Esophagus muscularis mucosa (tissue), 3 donors: Measurements from ENCODE around the gene SLC9C2.

Experiments
- POLR2A ChIP-seq: fragments of 450-650 bp; IDR thresholded peaks from one replicate; pipeline ENCODE4 v1.6.1; 2017; ENCODE audit warnings: antibody characterized with exemption, moderate library complexity, mild to moderate bottlenecking, low read depth
- POLR2AphosphoS5 ChIP-seq, 2 donors: sonication (generic); formaldehyde crosslinking; IDR thresholded peaks; one replicate each; pipeline ENCODE4 v1.6.1; 2017; ENCODE audit warnings: antibody characterized with exemption in 2 of 2
- TF ChIP-seq, protein P1 (sequence below), 3 experiments: fragments of 200-600 bp in 2 of 3; fragments of 450-650 bp in 1 of 3; sonication (generic) in 2 of 3; IDR thresholded peaks; one replicate each; pipeline ENCODE4 v1.5.1; 2017 to 2019; ENCODE audit warnings: antibody characterized with exemption in 3 of 3, mild to moderate bottlenecking in 2 of 3, moderate library complexity in 1 of 3

DNA sequence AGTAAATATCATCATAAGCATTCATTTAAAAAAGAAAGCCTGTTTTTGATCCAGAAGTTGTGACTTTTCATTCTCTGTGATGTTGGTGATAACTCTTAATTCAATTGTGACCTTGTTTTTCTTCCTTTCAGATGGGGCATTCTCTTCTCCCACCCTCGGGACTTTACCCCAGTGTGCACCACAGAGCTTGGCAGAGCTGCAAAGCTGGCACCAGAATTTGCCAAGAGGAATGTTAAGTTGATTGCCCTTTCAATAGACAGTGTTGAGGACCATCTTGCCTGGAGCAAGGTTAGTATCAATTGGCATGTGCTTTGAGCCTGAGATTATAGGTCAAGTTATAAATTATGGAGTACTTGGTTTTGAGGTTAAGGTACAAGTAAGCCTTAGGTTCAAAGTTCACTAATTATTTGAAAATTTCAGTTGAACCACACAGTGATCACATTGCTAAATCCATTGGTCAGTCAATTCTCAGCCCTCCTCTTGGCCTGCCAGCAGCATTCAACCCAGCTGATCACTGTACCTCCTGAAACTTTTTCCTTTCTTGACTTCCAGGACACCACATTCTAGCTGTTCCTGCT is 121.6 kb downstream of the SLC9C2 start:
- TF ChIP-seq POLR2AphosphoS5 (IDR thresholded peaks at IDR 0.05): no peak
- TF ChIP-seq, protein P1, sequence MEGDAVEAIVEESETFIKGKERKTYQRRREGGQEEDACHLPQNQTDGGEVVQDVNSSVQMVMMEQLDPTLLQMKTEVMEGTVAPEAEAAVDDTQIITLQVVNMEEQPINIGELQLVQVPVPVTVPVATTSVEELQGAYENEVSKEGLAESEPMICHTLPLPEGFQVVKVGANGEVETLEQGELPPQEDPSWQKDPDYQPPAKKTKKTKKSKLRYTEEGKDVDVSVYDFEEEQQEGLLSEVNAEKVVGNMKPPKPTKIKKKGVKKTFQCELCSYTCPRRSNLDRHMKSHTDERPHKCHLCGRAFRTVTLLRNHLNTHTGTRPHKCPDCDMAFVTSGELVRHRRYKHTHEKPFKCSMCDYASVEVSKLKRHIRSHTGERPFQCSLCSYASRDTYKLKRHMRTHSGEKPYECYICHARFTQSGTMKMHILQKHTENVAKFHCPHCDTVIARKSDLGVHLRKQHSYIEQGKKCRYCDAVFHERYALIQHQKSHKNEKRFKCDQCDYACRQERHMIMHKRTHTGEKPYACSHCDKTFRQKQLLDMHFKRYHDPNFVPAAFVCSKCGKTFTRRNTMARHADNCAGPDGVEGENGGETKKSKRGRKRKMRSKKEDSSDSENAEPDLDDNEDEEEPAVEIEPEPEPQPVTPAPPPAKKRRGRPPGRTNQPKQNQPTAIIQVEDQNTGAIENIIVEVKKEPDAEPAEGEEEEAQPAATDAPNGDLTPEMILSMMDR (IDR thresholded peaks at IDR 0.05): no peak
- no peak for TF ChIP-seq POLR2A
